Activated CD8-positive, alpha-beta memory T cell treated with anti-CD3 and anti-CD28 coated beads, Interleukin-2, amount 10 ng/mL, durations not matched to agents 7 days and 5 days (primary cell): ENCODE measurements around the gene FRMD3. TPM values are rescaled to one million over a fixed set of nuclear protein-coding genes. Genes with fewer than 3 reads are reported as not detected.

Experiments
- ATAC-seq: fragments of 150-1000 bp; cut with Tn5 transposase; one replicate; pipeline ENCODE4 v1.10.0; 2021; ENCODE audit warnings: moderate library complexity
- CTCF ChIA-PET: fragments of 350-600 bp; sonication (Branson Sonifier 250); formaldehyde crosslinking; loops from one replicate; lab custom pipeline; 2021; ENCODE audit warnings: antibody characterized with exemption; lab: Charles Lee
- DNase-seq: peaks from one replicate; pipeline ENCODE4 v3.0.0-alpha.2; 2020
- H3K27ac Mint-ChIP-seq: one replicate; pipeline ENCODE4 v1.8.0; 2021; ENCODE audit warnings: mild to moderate bottlenecking, mixed read lengths
- H3K27me3 Mint-ChIP-seq: one replicate; pipeline ENCODE4 v1.8.0; 2021; ENCODE audit warnings: mixed read lengths
- H3K36me3 Mint-ChIP-seq: one replicate; pipeline ENCODE4 v1.8.0; 2021; ENCODE audit warnings: mild to moderate bottlenecking, mixed read lengths
- H3K4me1 Mint-ChIP-seq: one replicate; pipeline ENCODE4 v1.8.0; 2021; ENCODE audit warnings: mixed read lengths
- H3K4me3 Mint-ChIP-seq: one replicate; pipeline ENCODE4 v1.8.0; 2021; ENCODE audit warnings: mild to moderate bottlenecking, moderate library complexity, mixed read lengths
- H3K9me3 Mint-ChIP-seq: one replicate; pipeline ENCODE4 v1.8.0; 2022; ENCODE audit warnings: low read depth, mixed read lengths
- total RNA-seq, 2 experiments: library from RNA; stranded (reverse); gene quantifications; one replicate each; pipeline ENCODE4 v1.2.3, GENCODE V29; 2021

Gene FRMD3
- total RNA-seq, 2 experiments from 2014 or later, result 0.33 to 0.82 TPM

DNA sequence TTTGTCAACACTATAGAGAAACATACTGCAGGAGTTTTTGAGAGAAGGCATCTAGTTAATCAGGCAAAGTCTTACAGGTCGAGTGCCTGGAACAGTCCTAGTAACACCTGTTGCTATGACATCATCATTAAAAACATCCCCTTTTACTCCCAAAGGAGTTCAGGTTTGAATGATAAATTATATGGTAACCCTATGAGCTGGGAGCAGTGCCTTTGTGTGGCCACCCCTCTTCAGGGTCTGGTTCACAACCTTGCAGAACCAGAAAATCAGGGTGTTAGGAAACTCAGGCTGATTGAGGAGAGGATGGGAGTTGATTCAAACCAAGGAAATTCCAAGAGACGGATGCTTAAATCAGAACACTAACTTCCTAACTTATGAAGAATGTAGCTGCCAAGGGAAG lies 296.1 kb downstream of the FRMD3 start:
- no peak overlapping the region for H3K4me3 Mint-ChIP-seq
- H3K27me3 Mint-ChIP-seq, result peaks cover 3% of the 10 kb centered on the region
- no peak overlapping the region for H3K27ac Mint-ChIP-seq
- no peaks in the 10 kb centered on the region for H3K4me1 Mint-ChIP-seq
- DNase-seq (no peak), ATAC-seq (no peak)
- no peaks in the 10 kb centered on the region for H3K9me3 Mint-ChIP-seq
- CTCF ChIA-PET, result no interaction called here
- no peaks in the 10 kb centered on the region for H3K36me3 Mint-ChIP-seq

DNA sequence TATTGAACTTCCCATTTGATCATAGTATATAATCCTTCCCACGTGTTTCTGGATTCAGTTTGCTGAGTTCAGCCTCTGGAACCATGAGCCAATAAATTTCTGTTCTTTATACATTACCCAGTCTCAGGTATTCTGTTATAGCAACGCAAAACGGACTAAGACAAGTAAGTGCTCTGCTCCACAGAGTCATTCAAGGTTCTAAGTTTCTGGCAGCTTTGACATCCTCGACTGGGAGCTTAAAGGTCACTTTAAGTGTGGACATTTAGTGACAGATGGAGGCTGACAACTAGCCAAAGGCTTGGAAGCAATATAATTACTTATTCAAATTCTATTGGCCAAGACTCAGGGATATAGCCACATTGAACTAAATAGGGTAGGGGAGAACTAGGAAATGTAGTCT lies 297.5 kb downstream of the FRMD3 start:
- Mint-ChIP-seq H3K36me3 (no peaks in the 10 kb centered on the region), H3K27ac (no peak overlapping the region), H3K4me3 (no peak overlapping the region), H3K27me3 (peaks cover 3% of the 10 kb centered on the region), H3K4me1 (no peaks in the 10 kb centered on the region), H3K9me3 (no peaks in the 10 kb centered on the region)
- CTCF ChIA-PET, result no interaction called here
- DNase-seq (no peak), ATAC-seq (no peak)

DNA sequence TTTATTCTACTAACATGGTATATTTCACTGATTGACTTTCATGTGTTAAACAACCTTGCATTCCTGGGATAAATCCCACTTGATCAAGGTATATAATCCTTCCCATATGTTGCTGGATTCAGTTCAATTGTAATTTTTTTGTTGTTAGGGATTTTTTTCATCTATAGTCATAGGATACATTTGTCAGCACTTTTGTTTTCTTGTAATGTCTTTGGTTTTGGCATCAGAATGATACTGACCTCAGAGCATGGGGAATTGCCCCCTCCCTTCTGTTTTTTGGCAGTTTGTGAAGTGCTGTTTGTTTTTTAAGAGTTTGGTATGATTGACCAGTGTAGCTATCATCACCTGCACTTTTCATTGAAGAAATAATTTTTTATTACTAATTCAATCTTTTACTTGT lies 298.5 kb downstream of the FRMD3 start:
- ATAC-seq (no peak), DNase-seq (no peak)
- Mint-ChIP-seq H3K27me3 (peaks cover 3% of the 10 kb centered on the region), H3K27ac (no peak overlapping the region), H3K4me3 (no peak overlapping the region), H3K36me3 (no peaks in the 10 kb centered on the region), H3K9me3 (no peaks in the 10 kb centered on the region), H3K4me1 (no peaks in the 10 kb centered on the region)
- CTCF ChIA-PET, result no interaction called here

DNA sequence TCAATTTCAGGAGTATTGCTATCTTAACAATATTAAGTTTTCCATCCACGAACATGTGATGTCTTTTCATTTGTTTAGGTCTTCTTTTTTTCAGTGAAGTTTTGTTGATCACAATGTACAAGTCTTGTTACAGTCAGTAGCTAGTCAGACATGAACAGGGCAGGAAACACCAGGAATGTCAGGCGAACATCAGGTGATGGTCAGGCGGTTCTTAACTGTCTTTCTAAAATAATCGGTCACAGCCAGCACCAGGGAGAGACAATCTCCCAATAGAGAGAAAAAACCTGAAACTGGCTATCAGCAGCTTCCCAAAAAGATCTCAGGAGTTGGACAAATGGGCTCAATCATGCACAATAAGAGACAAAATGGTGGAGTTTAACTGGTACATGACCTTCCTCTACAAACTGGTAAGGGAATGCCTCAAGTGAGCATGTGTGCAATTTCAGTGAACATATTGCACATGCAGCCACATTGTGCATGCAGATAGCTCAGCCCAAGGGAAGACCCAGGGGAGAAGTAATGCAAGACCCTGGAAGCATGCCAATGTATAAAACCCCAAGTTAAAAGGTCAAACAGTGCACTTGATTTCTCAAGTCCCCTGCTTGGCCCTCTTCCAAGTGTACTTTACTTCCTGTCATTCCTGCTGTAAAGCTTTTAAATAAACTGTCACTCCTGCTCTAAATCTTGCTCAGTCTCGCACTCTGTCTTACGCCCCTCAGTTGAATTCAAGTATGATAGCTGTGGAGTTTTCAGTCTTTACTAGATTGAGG lies 299.1 kb downstream of the FRMD3 start:
- DNase-seq (no peak), ATAC-seq (no peak)
- Mint-ChIP-seq H3K4me1 (no peaks in the 10 kb centered on the region), H3K36me3 (no peaks in the 10 kb centered on the region), H3K4me3 (no peak overlapping the region), H3K27ac (no peak overlapping the region), H3K9me3 (no peaks in the 10 kb centered on the region), H3K27me3 (peaks cover 3% of the 10 kb centered on the region)
- CTCF ChIA-PET, result interaction anchor here (0.6 kb wide), 1 partner anchor 212 kb away, joined by 3 read pairs; no protein-coding TSS in a partner anchor

DNA sequence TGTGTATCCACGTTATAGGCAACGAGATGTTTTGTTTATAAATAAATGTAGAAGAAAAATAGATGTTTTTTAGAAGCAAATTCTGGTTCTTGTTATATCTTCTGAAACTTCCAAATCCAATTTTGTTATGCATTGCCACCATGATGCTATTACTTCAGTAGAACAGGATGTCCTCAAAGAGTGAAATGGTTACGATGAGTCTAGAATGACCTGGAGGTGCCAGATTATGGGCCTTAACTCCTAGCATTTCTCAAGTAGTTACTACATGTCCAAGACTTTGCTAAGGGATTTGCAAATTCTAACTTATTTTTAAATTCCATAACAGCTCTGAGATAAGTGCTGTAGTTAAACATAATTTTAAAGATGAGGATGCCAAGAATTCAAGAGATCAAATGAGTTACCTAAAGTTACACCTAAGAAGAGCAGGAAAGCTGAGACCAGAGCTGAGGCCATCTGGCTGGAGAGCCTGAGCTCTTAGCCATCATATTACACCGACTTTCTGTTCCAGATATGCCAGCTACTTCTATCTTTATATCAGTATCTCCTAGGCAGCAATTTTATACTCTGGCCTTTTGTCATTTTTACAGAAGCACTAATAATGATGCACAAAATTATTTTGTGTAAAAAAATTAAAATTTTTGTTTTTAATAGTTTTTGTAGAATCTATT lies 302.0 kb downstream of the FRMD3 start:
- no peak for ATAC-seq
- Mint-ChIP-seq H3K4me1 (no peaks in the 10 kb centered on the region), H3K36me3 (no peaks in the 10 kb centered on the region), H3K4me3 (no peak overlapping the region), H3K27me3 (peaks cover 3% of the 10 kb centered on the region), H3K9me3 (no peaks in the 10 kb centered on the region), H3K27ac (no peak overlapping the region)
- CTCF ChIA-PET, result no interaction called here
- no peak for DNase-seq

DNA sequence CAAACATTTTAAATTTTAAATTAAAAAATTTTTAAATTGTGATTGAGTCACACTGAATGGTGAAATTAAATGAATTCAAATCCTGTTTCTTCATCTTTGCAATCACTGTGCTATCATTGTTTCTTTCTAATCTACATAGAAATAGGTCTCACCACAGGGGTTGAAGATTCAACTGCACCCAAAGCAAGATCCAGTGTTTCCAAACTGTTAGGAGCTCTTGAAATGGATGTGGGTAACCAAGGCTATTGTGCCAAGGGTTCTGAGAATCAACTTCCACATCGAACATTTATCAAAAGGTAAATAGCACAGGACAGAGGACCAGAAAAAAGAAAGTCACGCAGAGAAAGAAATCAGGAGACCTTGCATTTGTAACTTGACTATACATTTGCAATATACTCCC lies 302.7 kb downstream of the FRMD3 start:
- DNase-seq, result no peak
- CTCF ChIA-PET, result no interaction called here
- Mint-ChIP-seq H3K27ac (no peak overlapping the region), H3K27me3 (peaks cover 2% of the 10 kb centered on the region), H3K9me3 (no peaks in the 10 kb centered on the region), H3K4me1 (no peaks in the 10 kb centered on the region), H3K4me3 (no peak overlapping the region), H3K36me3 (no peaks in the 10 kb centered on the region)
- ATAC-seq, result no peak

DNA sequence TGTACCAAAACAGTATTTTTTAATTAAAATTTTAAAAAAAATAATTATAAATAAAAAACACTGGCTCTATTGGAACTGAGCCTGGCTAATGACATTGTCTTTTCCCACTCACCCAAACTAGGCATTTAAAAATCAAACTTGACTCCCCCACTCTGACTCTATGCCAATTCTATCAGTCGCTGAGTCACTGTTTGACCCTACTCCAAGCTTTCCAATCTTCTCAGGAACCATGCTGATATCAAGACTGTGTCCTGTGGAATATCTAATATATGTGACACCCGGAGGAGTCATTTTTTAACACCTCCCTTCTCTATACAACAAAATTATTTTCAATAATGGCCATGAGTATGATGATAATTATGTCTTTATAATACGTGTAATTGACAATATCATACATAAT lies 303.7 kb downstream of the FRMD3 start:
- CTCF ChIA-PET, result no interaction called here
- no peak overlapping the region for H3K27ac Mint-ChIP-seq

DNA sequence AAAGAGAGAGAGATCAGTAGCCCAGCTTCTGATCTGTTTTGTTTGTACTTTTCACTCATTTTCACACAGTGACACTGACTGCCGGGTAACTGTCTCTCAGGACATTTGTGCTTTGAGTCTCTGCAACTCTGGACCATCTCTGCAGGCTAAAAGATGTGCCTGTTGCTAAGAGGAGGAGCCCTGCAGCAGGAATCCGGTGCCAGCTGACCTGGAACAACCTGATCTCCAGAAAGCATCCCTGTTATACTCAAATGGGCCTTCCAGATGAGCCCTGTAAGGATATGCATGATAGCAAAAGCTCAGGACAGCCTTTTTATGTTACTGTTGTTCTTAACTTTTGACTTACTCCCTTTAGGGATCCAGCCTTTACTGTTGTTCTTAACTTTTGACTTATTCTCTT lies 304.6 kb downstream of the FRMD3 start:
- H3K4me3 Mint-ChIP-seq, result no peak overlapping the region
- DNase-seq (no peak), ATAC-seq (no peak)
- H3K27ac Mint-ChIP-seq, result no peak overlapping the region
- CTCF ChIA-PET, result interaction anchor here (0.9 kb wide), 1 partner anchor 13 kb away, joined by 3 read pairs; no protein-coding TSS in a partner anchor
- H3K36me3 Mint-ChIP-seq, result no peaks in the 10 kb centered on the region
- no peaks in the 10 kb centered on the region for H3K9me3 Mint-ChIP-seq
- no peaks in the 10 kb centered on the region for H3K4me1 Mint-ChIP-seq
- H3K27me3 Mint-ChIP-seq, result no peaks in the 10 kb centered on the region

More for the DNA sequence above, 303.7 kb downstream of the FRMD3 start:
- H3K27me3 Mint-ChIP-seq, result no peaks in the 10 kb centered on the region
- no peaks in the 10 kb centered on the region for H3K4me1 Mint-ChIP-seq
- ATAC-seq (no peak), DNase-seq (no peak)
- no peak overlapping the region for H3K4me3 Mint-ChIP-seq
- no peaks in the 10 kb centered on the region for H3K36me3 Mint-ChIP-seq
- no peaks in the 10 kb centered on the region for H3K9me3 Mint-ChIP-seq

DNA sequence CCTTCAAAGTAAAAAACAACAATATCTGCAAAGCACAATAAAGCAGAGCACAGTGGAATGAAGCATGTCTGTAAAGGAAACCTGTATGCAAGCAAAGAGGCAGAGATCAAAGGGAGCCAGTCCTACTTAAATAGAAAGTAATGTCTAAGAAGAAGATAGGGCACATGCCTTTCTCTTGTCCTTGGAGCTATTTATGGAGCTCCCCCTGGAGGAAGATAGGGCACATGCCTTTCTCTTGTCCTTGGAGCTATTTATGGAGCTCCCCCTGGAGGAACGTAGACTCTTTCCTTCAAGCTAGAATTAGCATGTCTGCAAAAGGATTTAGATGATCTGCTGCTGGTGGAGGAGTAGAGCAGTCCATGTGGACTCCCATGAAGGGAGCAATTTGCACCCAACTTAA lies 307.2 kb downstream of the FRMD3 start:
- Mint-ChIP-seq H3K4me1 (no peaks in the 10 kb centered on the region), H3K27ac (no peak overlapping the region), H3K4me3 (no peak overlapping the region), H3K27me3 (no peaks in the 10 kb centered on the region), H3K36me3 (no peaks in the 10 kb centered on the region), H3K9me3 (no peaks in the 10 kb centered on the region)
- CTCF ChIA-PET, result no interaction called here
- DNase-seq (no peak), ATAC-seq (no peak)

DNA sequence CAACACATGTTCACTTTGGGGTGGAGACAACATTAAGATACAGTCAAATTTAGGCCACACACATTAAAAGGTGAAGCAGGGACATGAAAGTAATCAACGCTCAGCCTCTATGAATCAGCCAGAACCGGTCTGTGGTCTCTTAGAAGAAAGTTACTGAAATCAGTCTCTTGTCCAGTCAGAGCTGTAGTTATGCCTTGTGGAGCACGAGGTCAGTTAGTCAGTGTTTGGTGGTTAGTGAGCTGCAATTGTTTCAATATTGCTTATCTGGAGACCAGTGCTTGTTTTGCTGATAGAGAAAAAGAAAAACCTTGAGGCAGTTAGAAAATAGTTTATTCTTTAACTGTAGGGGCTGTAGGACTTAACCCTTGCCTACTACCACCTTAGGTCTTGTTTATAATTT lies 317.5 kb downstream of the FRMD3 start:
- ATAC-seq, result peak; percentile 64
- H3K4me3 Mint-ChIP-seq, result no peak overlapping the region
- no peaks in the 10 kb centered on the region for H3K36me3 Mint-ChIP-seq
- H3K27me3 Mint-ChIP-seq, result peaks cover 33% of the 10 kb centered on the region
- DNase-seq, result peak; percentile 51
- H3K9me3 Mint-ChIP-seq, result no peaks in the 10 kb centered on the region
- peaks cover 13% of the 10 kb centered on the region for H3K4me1 Mint-ChIP-seq
- no peak overlapping the region for H3K27ac Mint-ChIP-seq
- CTCF ChIA-PET, result interaction anchor here (1.3 to 1.9 kb wide), 2 partner anchors 12 to 324 kb away, joined by 3 to 10 read pairs; no protein-coding TSS in a partner anchor

DNA sequence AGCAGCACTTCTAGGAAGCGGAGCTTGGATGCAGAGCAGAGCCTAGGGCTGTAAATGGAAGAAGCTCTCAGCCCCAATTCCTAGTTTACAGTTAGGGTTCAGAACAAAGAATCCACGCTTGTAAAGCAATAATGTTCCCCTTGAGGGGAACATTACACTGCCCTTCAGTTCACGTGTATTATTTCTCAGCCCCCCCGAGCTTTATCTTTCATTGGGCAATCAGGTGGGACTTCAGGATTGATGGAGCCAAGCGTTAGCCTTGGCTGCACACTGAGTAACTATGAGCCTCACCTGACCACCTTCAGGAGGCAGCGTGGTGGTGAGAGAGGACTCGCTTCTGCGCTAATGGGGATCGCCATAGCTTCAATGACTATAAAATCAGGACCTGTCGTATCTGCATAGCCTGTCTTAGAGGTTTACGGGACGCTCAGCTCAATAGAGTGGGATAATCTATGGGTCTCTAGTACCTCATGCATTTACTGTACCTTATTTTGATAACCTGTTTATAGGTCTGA lies 318.2 kb downstream of the FRMD3 start:
- DNase-seq, result no peak
- peak overlapping the region; percentile 72 for H3K4me3 Mint-ChIP-seq
- no peaks in the 10 kb centered on the region for H3K36me3 Mint-ChIP-seq
- H3K9me3 Mint-ChIP-seq, result no peaks in the 10 kb centered on the region
- CTCF ChIA-PET, result interaction anchor here (1.0 to 1.9 kb wide), 3 partner anchors 13 to 324 kb away, joined by 3 to 10 read pairs (median 3); no protein-coding TSS in a partner anchor
- ATAC-seq, result no peak
- no peak overlapping the region for H3K27ac Mint-ChIP-seq
- H3K4me1 Mint-ChIP-seq, result peaks cover 13% of the 10 kb centered on the region
- peaks cover 33% of the 10 kb centered on the region for H3K27me3 Mint-ChIP-seq

DNA sequence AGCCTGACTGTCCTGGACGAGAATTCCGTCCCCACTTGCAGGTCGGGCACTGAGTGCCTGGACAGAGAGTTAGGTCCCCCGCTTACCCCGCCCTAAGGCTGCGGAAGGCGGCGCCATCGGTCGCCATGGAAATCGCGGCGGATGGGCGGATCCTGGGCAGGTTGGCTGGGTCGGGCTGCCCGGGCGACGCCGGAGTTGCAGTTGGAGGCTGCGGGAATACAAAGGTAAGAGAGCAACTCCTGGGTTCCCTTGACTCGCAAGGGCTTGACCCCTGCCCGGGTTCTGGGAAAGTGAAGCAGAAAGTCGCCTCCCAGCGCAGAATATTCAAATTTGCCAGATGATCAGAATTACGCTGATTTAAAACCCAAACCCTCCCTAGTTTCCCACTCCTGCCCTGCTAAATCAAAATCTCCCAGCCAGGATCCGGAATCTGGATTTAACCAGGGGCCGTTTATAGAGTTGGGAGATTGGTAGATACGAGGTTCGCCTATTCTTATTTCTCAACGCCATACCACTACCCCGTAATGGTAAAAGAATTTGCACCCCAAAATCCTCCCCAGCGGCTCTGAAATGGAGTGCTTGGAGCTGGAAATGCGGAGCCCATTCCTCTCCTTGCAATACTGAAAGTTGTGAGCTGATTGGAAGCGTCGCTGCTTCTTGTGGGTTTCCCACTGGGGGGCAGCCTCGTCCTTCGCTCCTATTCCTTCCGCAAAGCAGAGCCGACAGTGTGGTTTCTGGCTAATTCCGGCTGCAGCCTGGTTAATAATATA lies 318.9 kb downstream of the FRMD3 start:
- CTCF ChIA-PET, result interaction anchor here (1.0 to 1.9 kb wide), 2 partner anchors 115 to 325 kb away, joined by 3 to 10 read pairs; no protein-coding TSS in a partner anchor
- peak; percentile 76 for ATAC-seq

DNA sequence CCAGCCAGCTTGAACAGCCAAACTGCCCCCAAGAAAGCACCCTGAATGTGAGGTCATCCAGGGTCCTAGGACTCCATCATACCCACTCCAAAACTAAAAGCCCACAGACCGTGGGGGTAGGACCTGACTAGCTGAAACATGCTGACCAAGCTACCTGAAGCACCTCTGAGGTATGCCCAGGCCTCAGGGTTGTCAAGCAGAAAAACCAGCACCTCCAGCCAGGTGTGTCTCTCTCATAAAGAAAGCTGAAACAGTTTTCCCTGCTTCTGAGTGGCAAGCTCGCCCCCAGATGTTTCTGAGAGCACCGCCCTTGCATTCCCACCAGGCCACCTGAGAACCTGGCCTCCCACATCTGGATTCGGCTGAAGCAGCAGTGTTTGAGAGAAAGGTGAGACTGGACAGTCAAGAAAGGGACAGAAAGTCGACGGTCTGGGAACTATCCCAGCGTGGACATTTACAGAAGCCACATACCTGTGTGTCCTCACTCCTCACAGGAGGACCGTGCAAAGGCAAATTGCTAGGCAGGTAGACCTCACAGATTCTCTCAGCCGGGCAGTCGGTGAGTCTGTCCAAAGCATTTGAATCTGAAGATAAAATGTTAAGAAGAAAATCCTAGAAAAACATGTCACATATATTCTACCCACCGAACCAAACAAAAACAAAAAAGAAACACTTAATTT lies 319.6 kb downstream of the FRMD3 start:
- H3K4me3 Mint-ChIP-seq, result no peak overlapping the region
- peaks cover 13% of the 10 kb centered on the region for H3K4me1 Mint-ChIP-seq
- peaks cover 34% of the 10 kb centered on the region for H3K27me3 Mint-ChIP-seq
- H3K27ac Mint-ChIP-seq, result no peak overlapping the region
- no peak for DNase-seq
- H3K36me3 Mint-ChIP-seq, result no peaks in the 10 kb centered on the region
- CTCF ChIA-PET, result no interaction called here
- no peak for ATAC-seq
- H3K9me3 Mint-ChIP-seq, result no peaks in the 10 kb centered on the region

More for the DNA sequence above, 318.9 kb downstream of the FRMD3 start:
- Mint-ChIP-seq H3K27ac (no peak overlapping the region), H3K36me3 (no peaks in the 10 kb centered on the region), H3K4me1 (peaks cover 13% of the 10 kb centered on the region), H3K4me3 (peak overlapping the region; percentile 72), H3K9me3 (no peaks in the 10 kb centered on the region), H3K27me3 (peaks cover 33% of the 10 kb centered on the region)
- DNase-seq, result peak; percentile 57
